Renal cortical epithelial cell (primary cell): ENCODE data around the gene CXCL14. TPM values are rescaled to one million over a fixed set of nuclear protein-coding genes. Genes with fewer than 3 reads are reported as not detected.
A peak's percentile ranks its signal among the peaks of the same experiment; 100 is the strongest.

ENCODE experiments used
- DNase-seq: peaks from one replicate; pipeline ENCODE4 v3.0.0-alpha.2; 2011; ENCODE audit warnings: low read depth
- total RNA-seq: library from RNA; depleted of rRNA; stranded (reverse); fragments of >200 nt; gene quantifications from 2 replicates; pipeline ENCODE4 v1.2.3, GENCODE V29; 2014

CXCL14 gene
- total RNA-seq, 1 donor from 2014 or later = 51.1 TPM

GRCh38 chr5:135596788-135597187 is 18.0 kb upstream of the CXCL14 start:
- peak; percentile 23 for DNase-seq

GRCh38 chr5:135596157-135596763 is 17.5 kb upstream of the CXCL14 start:
- no peak for DNase-seq

GRCh38 chr5:135594416-135594960 is 15.7 kb upstream of the CXCL14 start:
- DNase-seq = no peak

- DNase-seq = no peak
Observed at GRCh38 chr5:135593886-135594285, 15.1 kb upstream of the CXCL14 start.

GRCh38 chr5:135593141-135593540 is 14.3 kb upstream of the CXCL14 start:
- DNase-seq = no peak

- DNase-seq = no peak
Observed at GRCh38 chr5:135592312-135593045, 13.7 kb upstream of the CXCL14 start.

GRCh38 chr5:135591277-135591676 is 12.5 kb upstream of the CXCL14 start:
- peak; percentile 41 for DNase-seq

- DNase-seq = no peak
Observed at GRCh38 chr5:135589152-135589551, 10.4 kb upstream of the CXCL14 start.

- DNase-seq = no peak
Observed at GRCh38 chr5:135587721-135588663, 9.2 kb upstream of the CXCL14 start.

- DNase-seq = no peak
Observed at GRCh38 chr5:135584918-135585317, 6.1 kb upstream of the CXCL14 start.

- DNase-seq = no peak
Observed at GRCh38 chr5:135584276-135584675, 5.5 kb upstream of the CXCL14 start.

GRCh38 chr5:135582099-135582781 is 3.4 kb upstream of the CXCL14 start:
- no peak for DNase-seq

GRCh38 chr5:135578305-135578684 is 496 bp downstream of the CXCL14 start:
- no peak for DNase-seq

- DNase-seq = no peak
Observed at GRCh38 chr5:135577421-135577820, 1.4 kb downstream of the CXCL14 start.

GRCh38 chr5:135576075-135576599 is 2.7 kb downstream of the CXCL14 start:
- peak; percentile 60 for DNase-seq

GRCh38 chr5:135574493-135574892 is 4.3 kb downstream of the CXCL14 start:
- DNase-seq = no peak

GRCh38 chr5:135571902-135572301 is 6.9 kb downstream of the CXCL14 start:
- DNase-seq = no peak

GRCh38 chr5:135571066-135571609 is 7.7 kb downstream of the CXCL14 start:
- peak; percentile 71 for DNase-seq

- no peak for DNase-seq
Observed at GRCh38 chr5:135570453-135570764, 8.4 kb downstream of the CXCL14 start.

- peak; percentile 55 for DNase-seq
Observed at GRCh38 chr5:135569755-135570452, 8.9 kb downstream of the CXCL14 start.
